H1 (cell line): ENCODE results near the gene TSC2. TPM values are rescaled to one million over a fixed set of nuclear protein-coding genes. Genes with fewer than 3 reads are reported as not detected.

Source experiments
- FOSL1 ChIP-seq: IDR thresholded peaks from 2 replicates; pipeline ENCODE4 v1.6.1; 2011; ENCODE audit warnings: mild to moderate bottlenecking, low read depth, low read length, moderate library complexity; ENCODE audit not compliant: insufficient read depth
- HDAC2 ChIP-seq, 2 experiments: fragments of 300-600 bp in 1 of 2; sonication (generic) in 1 of 2; IDR thresholded peaks; 2 replicates each; pipeline ENCODE4 v1.6.1; 2011 to 2012; ENCODE audit warnings: low read depth in 2 of 2, low read length in 2 of 2, mild to moderate bottlenecking in 2 of 2, moderate library complexity in 2 of 2, borderline replicate concordance in 1 of 2, inconsistent platforms in 1 of 2
- MAFK ChIP-seq: IDR thresholded peaks from 2 replicates; pipeline ENCODE4 v1.6.1; 2012; ENCODE audit warnings: low read depth, mild to moderate bottlenecking, improper control_type of control experiment, low read length
- NRF1 ChIP-seq: IDR thresholded peaks from 2 replicates; pipeline ENCODE4 v1.6.1; 2011; ENCODE audit warnings: mild to moderate bottlenecking, low read depth, low read length, improper control_type of control experiment
- RBBP5 ChIP-seq: IDR thresholded peaks from 2 replicates; pipeline ENCODE4 v1.7.1; 2012; ENCODE audit warnings: low read depth, mild to moderate bottlenecking, inconsistent platforms, low read length, moderate library complexity, borderline replicate concordance
- RNF2 ChIP-seq: fragments of 200-900, 300-1000 bp; sonication (generic); IDR thresholded peaks from 2 replicates; pipeline ENCODE4 v1.7.1; 2016; ENCODE audit warnings: borderline replicate concordance, low read depth, mild to moderate bottlenecking, antibody characterized with exemption, low read length; ENCODE audit not compliant: poor library complexity, severe bottlenecking; ENCODE audit errors: missing control alignments
- SP2 ChIP-seq: IDR thresholded peaks from 2 replicates; pipeline ENCODE4 v1.6.1; 2012; ENCODE audit warnings: mild to moderate bottlenecking, low read length, inconsistent platforms
- TBP ChIP-seq: IDR thresholded peaks from 2 replicates; pipeline ENCODE4 v1.6.1; 2011; ENCODE audit warnings: low read depth, low read length, improper control_type of control experiment
- polyA plus RNA-seq, 7 experiments: library from polyadenylated mRNA; depleted of rRNA in 3 of 7; stranded (reverse) in 5 of 7; unstranded in 2 of 7; fragments of >200 nt in 5 of 7; fragments of 200-250 nt in 2 of 7; gene quantifications; 1 replicate in 5 of 7; 2 replicates in 1 of 7; 4 replicates in 1 of 7; pipeline versions ENCODE4 v1.2.1 to v1.2.3, GENCODE V29; 2011 to 2013; ENCODE audit warnings: missing spikeins in 2 of 7, mixed read lengths in 2 of 7
- total RNA-seq: library from RNA; stranded (reverse); fragmentation: NEBNext Ultra II Directional; extraction: Animal tissue kit (Norgen Biotek cat#: 25700); gene quantifications from 2 replicates; pipeline ENCODE4 v1.2.1, GENCODE V29; 2021
- TF ChIP-seq, protein P1 (sequence below): fragments of 300-600 bp; sonication (generic); IDR thresholded peaks from 2 replicates; pipeline ENCODE4 v1.7.1; 2012; ENCODE audit warnings: low read length, moderate library complexity, mild to moderate bottlenecking, inconsistent platforms; ENCODE audit not compliant: insufficient replicate concordance
- TF ChIP-seq, protein P2 (sequence below): IDR thresholded peaks from 2 replicates; pipeline ENCODE4 v1.6.1; 2011; ENCODE audit warnings: low read depth, mild to moderate bottlenecking, low read length; ENCODE audit not compliant: insufficient read depth

The TSC2 gene
- total and polyA plus RNA-seq, 2 of the 8 experiments (the other 6 are each of a cell fraction or from before 2014, with no cell fraction given), result 65.9 to 96.6 TPM

DNA sequence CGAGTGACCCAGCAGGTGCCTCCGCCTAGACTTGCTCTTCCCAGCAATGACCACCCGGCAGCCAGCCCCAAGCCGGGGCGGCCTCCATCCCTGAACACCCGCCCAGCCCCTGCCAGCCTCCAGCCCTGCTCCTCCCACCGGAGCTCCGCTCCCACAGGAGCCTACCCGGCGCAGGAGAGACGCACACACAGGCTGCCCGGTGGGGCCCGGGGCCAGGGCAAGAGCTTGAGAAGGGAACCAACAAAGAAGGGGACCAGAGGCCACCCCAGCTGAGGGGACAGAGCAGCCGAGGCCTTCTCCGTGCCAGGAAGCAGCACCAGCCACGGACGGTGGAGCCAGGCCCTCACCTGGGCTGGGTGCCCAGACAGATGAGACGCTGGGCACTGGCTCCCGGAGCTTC lies 74.1 kb downstream of the TSC2 start (continued):
- TF ChIP-seq, protein P1, sequence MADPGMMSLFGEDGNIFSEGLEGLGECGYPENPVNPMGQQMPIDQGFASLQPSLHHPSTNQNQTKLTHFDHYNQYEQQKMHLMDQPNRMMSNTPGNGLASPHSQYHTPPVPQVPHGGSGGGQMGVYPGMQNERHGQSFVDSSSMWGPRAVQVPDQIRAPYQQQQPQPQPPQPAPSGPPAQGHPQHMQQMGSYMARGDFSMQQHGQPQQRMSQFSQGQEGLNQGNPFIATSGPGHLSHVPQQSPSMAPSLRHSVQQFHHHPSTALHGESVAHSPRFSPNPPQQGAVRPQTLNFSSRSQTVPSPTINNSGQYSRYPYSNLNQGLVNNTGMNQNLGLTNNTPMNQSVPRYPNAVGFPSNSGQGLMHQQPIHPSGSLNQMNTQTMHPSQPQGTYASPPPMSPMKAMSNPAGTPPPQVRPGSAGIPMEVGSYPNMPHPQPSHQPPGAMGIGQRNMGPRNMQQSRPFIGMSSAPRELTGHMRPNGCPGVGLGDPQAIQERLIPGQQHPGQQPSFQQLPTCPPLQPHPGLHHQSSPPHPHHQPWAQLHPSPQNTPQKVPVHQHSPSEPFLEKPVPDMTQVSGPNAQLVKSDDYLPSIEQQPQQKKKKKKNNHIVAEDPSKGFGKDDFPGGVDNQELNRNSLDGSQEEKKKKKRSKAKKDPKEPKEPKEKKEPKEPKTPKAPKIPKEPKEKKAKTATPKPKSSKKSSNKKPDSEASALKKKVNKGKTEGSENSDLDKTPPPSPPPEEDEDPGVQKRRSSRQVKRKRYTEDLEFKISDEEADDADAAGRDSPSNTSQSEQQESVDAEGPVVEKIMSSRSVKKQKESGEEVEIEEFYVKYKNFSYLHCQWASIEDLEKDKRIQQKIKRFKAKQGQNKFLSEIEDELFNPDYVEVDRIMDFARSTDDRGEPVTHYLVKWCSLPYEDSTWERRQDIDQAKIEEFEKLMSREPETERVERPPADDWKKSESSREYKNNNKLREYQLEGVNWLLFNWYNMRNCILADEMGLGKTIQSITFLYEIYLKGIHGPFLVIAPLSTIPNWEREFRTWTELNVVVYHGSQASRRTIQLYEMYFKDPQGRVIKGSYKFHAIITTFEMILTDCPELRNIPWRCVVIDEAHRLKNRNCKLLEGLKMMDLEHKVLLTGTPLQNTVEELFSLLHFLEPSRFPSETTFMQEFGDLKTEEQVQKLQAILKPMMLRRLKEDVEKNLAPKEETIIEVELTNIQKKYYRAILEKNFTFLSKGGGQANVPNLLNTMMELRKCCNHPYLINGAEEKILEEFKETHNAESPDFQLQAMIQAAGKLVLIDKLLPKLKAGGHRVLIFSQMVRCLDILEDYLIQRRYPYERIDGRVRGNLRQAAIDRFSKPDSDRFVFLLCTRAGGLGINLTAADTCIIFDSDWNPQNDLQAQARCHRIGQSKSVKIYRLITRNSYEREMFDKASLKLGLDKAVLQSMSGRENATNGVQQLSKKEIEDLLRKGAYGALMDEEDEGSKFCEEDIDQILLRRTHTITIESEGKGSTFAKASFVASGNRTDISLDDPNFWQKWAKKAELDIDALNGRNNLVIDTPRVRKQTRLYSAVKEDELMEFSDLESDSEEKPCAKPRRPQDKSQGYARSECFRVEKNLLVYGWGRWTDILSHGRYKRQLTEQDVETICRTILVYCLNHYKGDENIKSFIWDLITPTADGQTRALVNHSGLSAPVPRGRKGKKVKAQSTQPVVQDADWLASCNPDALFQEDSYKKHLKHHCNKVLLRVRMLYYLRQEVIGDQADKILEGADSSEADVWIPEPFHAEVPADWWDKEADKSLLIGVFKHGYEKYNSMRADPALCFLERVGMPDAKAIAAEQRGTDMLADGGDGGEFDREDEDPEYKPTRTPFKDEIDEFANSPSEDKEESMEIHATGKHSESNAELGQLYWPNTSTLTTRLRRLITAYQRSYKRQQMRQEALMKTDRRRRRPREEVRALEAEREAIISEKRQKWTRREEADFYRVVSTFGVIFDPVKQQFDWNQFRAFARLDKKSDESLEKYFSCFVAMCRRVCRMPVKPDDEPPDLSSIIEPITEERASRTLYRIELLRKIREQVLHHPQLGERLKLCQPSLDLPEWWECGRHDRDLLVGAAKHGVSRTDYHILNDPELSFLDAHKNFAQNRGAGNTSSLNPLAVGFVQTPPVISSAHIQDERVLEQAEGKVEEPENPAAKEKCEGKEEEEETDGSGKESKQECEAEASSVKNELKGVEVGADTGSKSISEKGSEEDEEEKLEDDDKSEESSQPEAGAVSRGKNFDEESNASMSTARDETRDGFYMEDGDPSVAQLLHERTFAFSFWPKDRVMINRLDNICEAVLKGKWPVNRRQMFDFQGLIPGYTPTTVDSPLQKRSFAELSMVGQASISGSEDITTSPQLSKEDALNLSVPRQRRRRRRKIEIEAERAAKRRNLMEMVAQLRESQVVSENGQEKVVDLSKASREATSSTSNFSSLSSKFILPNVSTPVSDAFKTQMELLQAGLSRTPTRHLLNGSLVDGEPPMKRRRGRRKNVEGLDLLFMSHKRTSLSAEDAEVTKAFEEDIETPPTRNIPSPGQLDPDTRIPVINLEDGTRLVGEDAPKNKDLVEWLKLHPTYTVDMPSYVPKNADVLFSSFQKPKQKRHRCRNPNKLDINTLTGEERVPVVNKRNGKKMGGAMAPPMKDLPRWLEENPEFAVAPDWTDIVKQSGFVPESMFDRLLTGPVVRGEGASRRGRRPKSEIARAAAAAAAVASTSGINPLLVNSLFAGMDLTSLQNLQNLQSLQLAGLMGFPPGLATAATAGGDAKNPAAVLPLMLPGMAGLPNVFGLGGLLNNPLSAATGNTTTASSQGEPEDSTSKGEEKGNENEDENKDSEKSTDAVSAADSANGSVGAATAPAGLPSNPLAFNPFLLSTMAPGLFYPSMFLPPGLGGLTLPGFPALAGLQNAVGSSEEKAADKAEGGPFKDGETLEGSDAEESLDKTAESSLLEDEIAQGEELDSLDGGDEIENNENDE, result no peak
- TF ChIP-seq FOSL1 (no peak), MAFK (no peak), RNF2 (no peak), NRF1 (no peak), HDAC2 (IDR thresholded peaks at IDR 0.05; ENCODE audit: borderline replicate concordance in 1 of 2, low read depth in 2 of 2, low read length in 2 of 2) (no peak), SP2 (no peak), TBP (no peak), RBBP5 (no peak)
- TF ChIP-seq, protein P2, sequence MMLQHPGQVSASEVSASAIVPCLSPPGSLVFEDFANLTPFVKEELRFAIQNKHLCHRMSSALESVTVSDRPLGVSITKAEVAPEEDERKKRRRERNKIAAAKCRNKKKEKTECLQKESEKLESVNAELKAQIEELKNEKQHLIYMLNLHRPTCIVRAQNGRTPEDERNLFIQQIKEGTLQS, result no peak
